Activated naive CD4-positive, alpha-beta T cell treated with anti-CD3 and anti-CD28 coated beads, Interleukin-2, amount 10 ng/mL, durations not matched to agents 7 days and 5 days (primary cell): ENCODE results near the gene MLIP.
"Not testable (repeated sequence)": the region's sequence is repeated elsewhere in the genome, so short reads cannot be mapped to it uniquely, and the experiment has no call there.

Experiments used
- CTCF ChIA-PET: fragments of 350-600 bp; sonication (Branson Sonifier 250); formaldehyde crosslinking; loops from one replicate; lab custom pipeline; 2021; ENCODE audit warnings: antibody characterized with exemption; lab: Charles Lee
- DNase-seq: peaks from one replicate; pipeline ENCODE4 v3.0.0-alpha.2; 2020
- H3K27ac Mint-ChIP-seq: one replicate; pipeline ENCODE4 v1.8.0; 2021; ENCODE audit warnings: mild to moderate bottlenecking, moderate library complexity, mixed read lengths
- H3K27me3 Mint-ChIP-seq: one replicate; pipeline ENCODE4 v1.8.0; 2021; ENCODE audit warnings: mild to moderate bottlenecking, mixed read lengths
- H3K36me3 Mint-ChIP-seq: one replicate; pipeline ENCODE4 v1.8.0; 2021; ENCODE audit warnings: mixed read lengths
- H3K4me1 Mint-ChIP-seq: one replicate; pipeline ENCODE4 v1.8.0; 2021; ENCODE audit warnings: mixed read lengths
- H3K4me3 Mint-ChIP-seq: one replicate; pipeline ENCODE4 v1.8.0; 2021; ENCODE audit warnings: mild to moderate bottlenecking, moderate library complexity, mixed read lengths
- H3K9me3 Mint-ChIP-seq: one replicate; pipeline ENCODE4 v1.8.0; 2021; ENCODE audit warnings: mixed read lengths

Gene MLIP

GRCh38 chr6:54111341-54112045, at the start of gene MLIP:
TSS of gene MLIP (plus strand) at chr6:54111443. CDS start at chr6:54111480, 37 bp downstream.
- Mint-ChIP-seq H3K27me3 (no peaks in the 10 kb centered on the region), H3K27ac (no peak within 1 kb of the TSS), H3K9me3 (no peaks in the 10 kb centered on the region), H3K4me3 (no peak within 1 kb of the TSS), H3K36me3 (no peaks in the 10 kb centered on the region), H3K4me1 (no peaks in the 10 kb centered on the region)
- no peak for DNase-seq
- CTCF ChIA-PET: no interaction called here

- DNase-seq: no peak
- Mint-ChIP-seq H3K4me3 (no peak overlapping the region), H3K27me3 (no peaks in the 10 kb centered on the region), H3K9me3 (no peaks in the 10 kb centered on the region), H3K27ac (no peak overlapping the region), H3K36me3 (no peaks in the 10 kb centered on the region), H3K4me1 (no peaks in the 10 kb centered on the region)
- CTCF ChIA-PET: no interaction called here
Measured at GRCh38 chr6:54063228-54063539, 48.1 kb upstream of the MLIP start.

- Mint-ChIP-seq H3K9me3 (no peaks in the 10 kb centered on the region), H3K36me3 (no peaks in the 10 kb centered on the region), H3K4me1 (no peaks in the 10 kb centered on the region), H3K27me3 (no peaks in the 10 kb centered on the region), H3K4me3 (no peak overlapping the region), H3K27ac (no peak overlapping the region)
- DNase-seq: no peak
- CTCF ChIA-PET: no interaction called here
Measured at GRCh38 chr6:54068694-54069093, 42.5 kb upstream of the MLIP start.

GRCh38 chr6:54070025-54070424, 41.2 kb upstream of the MLIP start:
- no peaks in the 10 kb centered on the region for H3K9me3 Mint-ChIP-seq
- H3K27me3 Mint-ChIP-seq: no peaks in the 10 kb centered on the region
- no peak for DNase-seq
- CTCF ChIA-PET: no interaction called here
- H3K4me3 Mint-ChIP-seq: no peak overlapping the region
- no peak overlapping the region for H3K27ac Mint-ChIP-seq
- no peaks in the 10 kb centered on the region for H3K36me3 Mint-ChIP-seq
- no peaks in the 10 kb centered on the region for H3K4me1 Mint-ChIP-seq

GRCh38 chr6:54071821-54072340, 39.4 kb upstream of the MLIP start:
- CTCF ChIA-PET: no interaction called here

GRCh38 chr6:54072635-54073313, 38.5 kb upstream of the MLIP start:
- Mint-ChIP-seq H3K36me3 (no peaks in the 10 kb centered on the region), H3K9me3 (no peaks in the 10 kb centered on the region), H3K27ac (no peak overlapping the region), H3K4me3 (no peak overlapping the region), H3K4me1 (no peaks in the 10 kb centered on the region), H3K27me3 (no peaks in the 10 kb centered on the region)
- no peak for DNase-seq
- CTCF ChIA-PET: no interaction called here

More at GRCh38 chr6:54071821-54072340, 39.4 kb upstream of the MLIP start:
- Mint-ChIP-seq H3K4me3 (no peak overlapping the region), H3K4me1 (no peaks in the 10 kb centered on the region), H3K27me3 (no peaks in the 10 kb centered on the region), H3K27ac (no peak overlapping the region), H3K36me3 (no peaks in the 10 kb centered on the region), H3K9me3 (no peaks in the 10 kb centered on the region)
- DNase-seq: no peak

- H3K4me3 Mint-ChIP-seq: no peak overlapping the region
Measured at GRCh38 chr6:54073487-54073886, 37.8 kb upstream of the MLIP start.

GRCh38 chr6:54074109-54074508, 37.1 kb upstream of the MLIP start:
- no peaks in the 10 kb centered on the region for H3K4me1 Mint-ChIP-seq
- no peak overlapping the region for H3K27ac Mint-ChIP-seq
- no peaks in the 10 kb centered on the region for H3K9me3 Mint-ChIP-seq
- H3K4me3 Mint-ChIP-seq: no peak overlapping the region
- CTCF ChIA-PET: no interaction called here
- no peaks in the 10 kb centered on the region for H3K27me3 Mint-ChIP-seq
- H3K36me3 Mint-ChIP-seq: no peaks in the 10 kb centered on the region
- DNase-seq: no peak

More at GRCh38 chr6:54073487-54073886, 37.8 kb upstream of the MLIP start:
- H3K27ac Mint-ChIP-seq: no peak overlapping the region
- H3K4me1 Mint-ChIP-seq: no peaks in the 10 kb centered on the region
- no peaks in the 10 kb centered on the region for H3K9me3 Mint-ChIP-seq
- no peaks in the 10 kb centered on the region for H3K27me3 Mint-ChIP-seq
- no peaks in the 10 kb centered on the region for H3K36me3 Mint-ChIP-seq
- no peak for DNase-seq
- CTCF ChIA-PET: no interaction called here

- DNase-seq: no peak
- Mint-ChIP-seq H3K9me3 (no peaks in the 10 kb centered on the region), H3K27me3 (no peaks in the 10 kb centered on the region), H3K4me3 (no peak overlapping the region), H3K36me3 (no peaks in the 10 kb centered on the region), H3K27ac (no peak overlapping the region), H3K4me1 (no peaks in the 10 kb centered on the region)
- CTCF ChIA-PET: no interaction called here
Measured at GRCh38 chr6:54074578-54075195, 36.6 kb upstream of the MLIP start.

GRCh38 chr6:54076159-54076789, 35.0 kb upstream of the MLIP start:
- DNase-seq: no peak
- H3K27ac Mint-ChIP-seq: no peak overlapping the region
- CTCF ChIA-PET: no interaction called here
- no peaks in the 10 kb centered on the region for H3K36me3 Mint-ChIP-seq
- H3K4me3 Mint-ChIP-seq: no peak overlapping the region
- no peaks in the 10 kb centered on the region for H3K9me3 Mint-ChIP-seq
- H3K27me3 Mint-ChIP-seq: no peaks in the 10 kb centered on the region
- H3K4me1 Mint-ChIP-seq: no peaks in the 10 kb centered on the region

GRCh38 chr6:54081499-54081898, 29.7 kb upstream of the MLIP start:
- H3K27ac Mint-ChIP-seq, H3K36me3 Mint-ChIP-seq, H3K4me3 Mint-ChIP-seq, DNase-seq, H3K4me1 Mint-ChIP-seq, H3K9me3 Mint-ChIP-seq, H3K27me3 Mint-ChIP-seq, CTCF ChIA-PET: not testable (repeated sequence)

GRCh38 chr6:54083287-54083686, 28.0 kb upstream of the MLIP start:
- Mint-ChIP-seq H3K9me3 (no peaks in the 10 kb centered on the region), H3K27ac (no peak overlapping the region), H3K36me3 (no peaks in the 10 kb centered on the region), H3K4me3 (no peak overlapping the region), H3K27me3 (no peaks in the 10 kb centered on the region), H3K4me1 (no peaks in the 10 kb centered on the region)
- DNase-seq: no peak
- CTCF ChIA-PET: no interaction called here

GRCh38 chr6:54084231-54084630, 27.0 kb upstream of the MLIP start:
- Mint-ChIP-seq H3K36me3 (no peaks in the 10 kb centered on the region), H3K27ac (no peak overlapping the region), H3K27me3 (no peaks in the 10 kb centered on the region), H3K9me3 (no peaks in the 10 kb centered on the region), H3K4me1 (no peaks in the 10 kb centered on the region), H3K4me3 (no peak overlapping the region)
- CTCF ChIA-PET: no interaction called here
- DNase-seq: no peak

GRCh38 chr6:54085047-54085446, 26.2 kb upstream of the MLIP start:
- DNase-seq: no peak
- Mint-ChIP-seq H3K27me3 (no peaks in the 10 kb centered on the region), H3K27ac (no peak overlapping the region), H3K36me3 (no peaks in the 10 kb centered on the region), H3K4me1 (no peaks in the 10 kb centered on the region), H3K9me3 (no peaks in the 10 kb centered on the region), H3K4me3 (no peak overlapping the region)
- CTCF ChIA-PET: no interaction called here
